ENCODE results near the gene JAK1.

- TF ChIP-seq CTCF (IDR thresholded peaks at IDR 0.05) (no peak), POLR2A (IDR thresholded peaks at IDR 0.05) (no peak)
These were observed 1.0 kb upstream of the JAK1 start for GRCh38 chr1:64967381-64967780.
